HepG2 (cell line): ENCODE results near the gene ATP2B2. TPM values are rescaled to one million over a fixed set of nuclear protein-coding genes. Genes with fewer than 3 reads are reported as not detected.

Experiments
- ATAC-seq: fragments of 200-7000 bp; cut with Tn5 transposase; 3 replicates; pipeline ENCODE4 v1.9.1; 2020; ENCODE audit warnings: mild to moderate bottlenecking, moderate library complexity
- BruUV-seq: library from RNA; stranded (reverse); fragments of 400-500 nt; replicated peaks from 2 replicates; lab custom pipeline; 2021; lab: Mats Ljungman, UMichigan
- CTCF ChIA-PET: fragments of 300-600 bp; formaldehyde crosslinking; extraction: SDS; loops from one replicate; lab custom pipeline; 2021; ENCODE audit warnings: low total read pairs, inconsistent platforms, low intra/inter-chr PET ratio; lab: Yijun Ruan, JAX
- POLR2A ChIA-PET: fragments of 350-600 bp; sonication (Branson Sonifier 250); formaldehyde crosslinking; loops from one replicate; lab custom pipeline; 2020; ENCODE audit warnings: antibody characterized with exemption, inconsistent platforms; lab: Yijun Ruan, JAX
- DNase-seq: peaks from one replicate; pipeline ENCODE4 v3.0.0-alpha.2; 2015; ENCODE audit warnings: low spot score
- FAIRE-seq: peaks from 3 replicates; lab custom pipeline; 2011; peaks lifted over from hg19 to GRCh38; lab: Jason Lieb, UNC
- H2AFZ ChIP-seq: one replicate; pipeline ENCODE4 v1.6.1; 2011; ENCODE audit warnings: low read length, inconsistent platforms
- H3K27ac ChIP-seq: fragments of 300-600 bp; 3 replicates; pipeline ENCODE4 v1.8.0; 2011; ENCODE audit warnings: mixed run types, mild to moderate bottlenecking, mixed read lengths, low read length, inconsistent platforms; ENCODE audit not compliant: insufficient read depth; ENCODE audit errors: extremely low read length
- H3K27me3 ChIP-seq, 2 experiments: fragments of 200-600 bp in 1 of 2; 2 replicates in 1 of 2; 3 replicates in 1 of 2; pipeline versions ENCODE4 v1.6.0 to v1.8.0; 2011; ENCODE audit warnings: low read length in 2 of 2, mild to moderate bottlenecking in 2 of 2, moderate library complexity in 2 of 2, inconsistent platforms in 1 of 2; ENCODE audit not compliant: insufficient read depth in 2 of 2, control insufficient read depth in 1 of 2
- H3K36me3 ChIP-seq, 2 experiments: fragments of 200-600 bp in 1 of 2; replicated peaks in 1 of 2; 2 replicates in 1 of 2; 3 replicates in 1 of 2; pipeline versions ENCODE4 v1.5.1 to v1.8.0; 2011; ENCODE audit warnings: low read length in 2 of 2, inconsistent platforms in 1 of 2; ENCODE audit not compliant: insufficient read depth in 2 of 2, control insufficient read depth in 1 of 2
- H3K4me1 ChIP-seq: 2 replicates; pipeline ENCODE4 v1.5.1; 2012; ENCODE audit warnings: low read length, inconsistent platforms; ENCODE audit not compliant: insufficient read depth
- H3K4me2 ChIP-seq: 2 replicates; pipeline ENCODE4 v1.6.0; 2011; ENCODE audit warnings: low read depth, low read length, inconsistent platforms
- H3K4me3 ChIP-seq, 3 experiments: fragments of 200-600 bp in 1 of 3; sonication (generic), shearing (Covaris generic) in 1 of 3; replicated peaks in 1 of 3; 2 replicates each; pipeline ENCODE4 v1.5.1; 2011 to 2016; ENCODE audit warnings: low read length in 3 of 3, inconsistent platforms in 2 of 3, low read depth in 2 of 3, mild to moderate bottlenecking in 2 of 3, control low read depth in 1 of 3, mixed read lengths in 1 of 3; ENCODE audit not compliant: insufficient read depth in 1 of 3
- H3K79me2 ChIP-seq: one replicate; pipeline ENCODE4 v1.6.1; 2011; ENCODE audit warnings: low read length, inconsistent platforms; ENCODE audit not compliant: insufficient read depth
- H3K9ac ChIP-seq: 2 replicates; pipeline ENCODE4 v1.6.0; 2011; ENCODE audit warnings: mild to moderate bottlenecking, low read depth, low read length, inconsistent platforms; ENCODE audit not compliant: insufficient read depth
- H3K9me3 ChIP-seq: 2 replicates; pipeline ENCODE4 v1.5.1; 2012; ENCODE audit warnings: mild to moderate bottlenecking, low read length
- H4K20me1 ChIP-seq: 2 replicates; pipeline ENCODE4 v1.6.0; 2011; ENCODE audit warnings: inconsistent platforms, mild to moderate bottlenecking, low read length, moderate library complexity; ENCODE audit not compliant: insufficient read depth
- GRHL1 ChIP-seq: sonication (generic); formaldehyde crosslinking; conservative IDR thresholded peaks from 2 replicates; pipeline ENCODE4 v1.8.0; 2022; ENCODE audit warnings: missing genetic modification reagents
- HNRNPK ChIP-seq: fragments of 200-400 bp; formaldehyde crosslinking; IDR thresholded peaks from 2 replicates; pipeline ENCODE4 v1.6.1; 2018; ENCODE audit warnings: low read length, low read depth, moderate library complexity, mild to moderate bottlenecking; ENCODE audit not compliant: poor library complexity, severe bottlenecking
- RFX5 ChIP-seq: IDR thresholded peaks from 2 replicates; pipeline ENCODE4 v1.6.1; 2011; ENCODE audit warnings: low read depth, low read length, improper control_type of control experiment
- SCMH1 ChIP-seq: sonication (generic); formaldehyde crosslinking; IDR thresholded peaks from 2 replicates; pipeline ENCODE4 v1.9.0; 2021; ENCODE audit warnings: missing genetic modification reagents, mild to moderate bottlenecking, borderline replicate concordance
- SMC3 ChIP-seq: IDR thresholded peaks from 2 replicates; pipeline ENCODE4 v1.6.1; 2011; ENCODE audit warnings: low read length, improper control_type of control experiment
- ZNF264 ChIP-seq: sonication (generic); formaldehyde crosslinking; IDR thresholded peaks from 2 replicates; pipeline ENCODE4 v1.4.0; 2020; ENCODE audit warnings: missing genetic modification reagents
- ZNF367 ChIP-seq: sonication (generic); formaldehyde crosslinking; IDR thresholded peaks from 2 replicates; pipeline ENCODE4 v1.4.0; 2020; ENCODE audit warnings: missing genetic modification reagents, borderline replicate concordance
- WGBS: methylation state at CpG from one replicate; pipeline ENCODE4 v1.1.6; 2017; ENCODE audit warnings: low lambda C conversion rate; 5-methylcytosine and 5-hydroxymethylcytosine counted together
- in situ Hi-C: cut with HindIII; loops from 2 replicates; pipeline ENCODE4 v1.10.0; 2017; ENCODE audit warnings: low pct_unique_long_range_greater_than_20kb; ENCODE audit not compliant: extremely low pct_ligation_motif_present
- intact Hi-C: fragments of 100-400 bp; cut with micrococcal nuclease; formaldehyde crosslinking; loops from one replicate; pipeline ENCODE4 v1.10.0; 2022; ENCODE audit not compliant: unreplicated experiment
- polyA plus RNA-seq, 8 experiments: library from polyadenylated mRNA; depleted of rRNA in 3 of 8; stranded (reverse) in 7 of 8; unstranded in 1 of 8; fragments of >200 nt; fragmentation: Illumina TruSeq in 4 of 8; extraction: Trizol in 4 of 8; gene quantifications; 2 replicates each; pipeline versions ENCODE4 v1.2.1 to v1.2.3, GENCODE V29; 2011 to 2016; ENCODE audit warnings: low read depth in 4 of 8, missing spikeins in 1 of 8, mixed read lengths in 1 of 8; ENCODE audit not compliant: insufficient read depth in 1 of 8
- total RNA-seq, 5 experiments: library from RNA; depleted of rRNA; stranded (reverse); fragments of >200 nt; fragmentation: Illumina TruSeq; extraction: Trizol; gene quantifications; 2 replicates each; pipeline ENCODE4 v1.2.3, GENCODE V29; 2016; ENCODE audit warnings: low read depth in 1 of 5

The ATP2B2 gene
- total and polyA plus RNA-seq, 2 of the 13 experiments (the other 11 are each of a cell fraction or from before 2014, with no cell fraction given) = 1.5 to 2.3 TPM

DNA sequence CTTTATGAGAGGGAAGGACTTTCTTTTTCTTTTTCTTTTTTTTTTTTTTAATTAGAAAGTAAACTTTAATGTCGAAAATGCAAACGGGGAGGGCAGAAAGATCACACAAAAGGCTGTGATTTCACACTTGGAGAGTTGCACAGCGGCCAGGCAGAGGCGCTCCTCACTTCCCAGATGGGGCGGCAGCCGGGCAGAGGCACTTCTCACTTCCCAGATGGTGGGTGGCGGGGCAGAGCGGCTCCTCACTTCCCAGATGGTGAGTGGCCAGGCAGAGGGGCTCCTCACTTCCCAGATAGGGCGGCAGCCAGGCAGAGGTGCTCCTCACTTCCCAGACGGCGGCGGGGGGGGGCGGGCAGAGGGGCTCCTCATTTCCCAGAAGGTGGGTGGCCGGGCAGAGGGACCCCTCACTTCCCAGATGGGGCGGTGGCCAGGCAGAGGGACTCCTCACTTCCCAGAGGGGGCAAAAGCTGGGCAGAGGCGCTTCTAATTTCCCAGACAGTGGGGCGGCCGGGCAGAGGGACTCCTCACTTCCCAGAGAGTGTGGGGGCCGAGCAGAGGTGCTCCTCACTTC is 88.6 kb downstream of the ATP2B2 start:
- H3K4me3 ChIP-seq = no peak overlapping the region
- no peak for TF ChIP-seq SMC3
- no peak for TF ChIP-seq GRHL1 (CRISPR knock-in tag)
- no peak for TF ChIP-seq SCMH1
- no peak for TF ChIP-seq HNRNPK
- no peak for TF ChIP-seq ZNF264 (CRISPR knock-in tag)
- no peak for TF ChIP-seq RFX5
- TF ChIP-seq ZNF367 (CRISPR knock-in tag) = no peak
- no peaks in the 10 kb centered on the region for H3K36me3 ChIP-seq
- ChIA-PET CTCF (no interaction called here), POLR2A (no interaction called here)
- no peak for FAIRE-seq
- no peaks in the 10 kb centered on the region for H3K9me3 ChIP-seq
- BruUV-seq = no TSS peak
- no peak overlapping the region for H3K27ac ChIP-seq
- no peaks in the 10 kb centered on the region for H4K20me1 ChIP-seq
- in situ Hi-C loops (loop anchor here (5.0 kb wide), 1 partner anchor 320 kb away; no protein-coding TSS in a partner anchor), intact Hi-C loops (loop anchor here (1.0 kb wide), 1 partner anchor 322 kb away; no protein-coding TSS in a partner anchor)
- no peaks in the 10 kb centered on the region for H3K79me2 ChIP-seq
- no peak for DNase-seq
- no peak for ATAC-seq
- no peak overlapping the region for H3K9ac ChIP-seq
- no peaks in the 10 kb centered on the region for H3K27me3 ChIP-seq
- no peak overlapping the region for H3K4me2 ChIP-seq
- no peak overlapping the region for H2AFZ ChIP-seq
- H3K4me1 ChIP-seq = peaks cover 14% of the 10 kb centered on the region
- whole genome bisulfite sequencing = 57% methylated on average over 11 of the region's 19 CpGs
